ENCODE data around the gene CLRN1. TPM values are rescaled to one million over a fixed set of nuclear protein-coding genes. Genes with fewer than 3 reads are reported as not detected.

CLRN1 gene
- total RNA-seq, 2 experiments from 2014 or later = not detected

DNA sequence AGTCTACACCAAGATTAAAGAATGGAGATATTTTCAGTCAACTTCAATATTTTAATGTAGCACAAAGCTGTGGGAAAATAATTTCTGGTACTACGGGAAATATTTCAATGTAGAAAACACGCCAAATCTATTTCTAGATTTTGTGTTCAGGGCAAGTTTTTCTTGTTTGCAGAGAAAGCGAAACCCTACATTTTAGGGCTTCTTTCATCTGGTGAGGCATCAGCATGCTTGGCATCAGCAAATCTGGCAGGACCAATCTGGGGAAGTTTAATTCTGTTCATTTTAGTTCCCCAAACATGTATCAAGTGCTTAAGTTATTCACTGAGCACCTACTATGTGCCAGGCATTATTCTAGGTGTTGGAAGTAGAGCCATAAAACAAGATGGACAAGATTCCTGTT lies 30.3 kb downstream of the CLRN1 start:
- POLR2A ChIA-PET = no interaction called here
- peaks cover 23% of the 10 kb centered on the region for H3K27me3 Mint-ChIP-seq
- ATAC-seq (no peak), DNase-seq (no peak)
- no peaks in the 10 kb centered on the region for H3K9me3 Mint-ChIP-seq (ENCODE audit: low read depth)
- H3K27ac Mint-ChIP-seq = no peak overlapping the region
- H3K4me3 Mint-ChIP-seq = no peak overlapping the region
- H3K4me1 Mint-ChIP-seq = no peaks in the 10 kb centered on the region
- CTCF ChIA-PET = no interaction called here
- no peaks in the 10 kb centered on the region for H3K36me3 Mint-ChIP-seq (ENCODE audit: low read depth)
- intact Hi-C loops (cut with DNase I, micrococcal nuclease) = no loop called here

DNA sequence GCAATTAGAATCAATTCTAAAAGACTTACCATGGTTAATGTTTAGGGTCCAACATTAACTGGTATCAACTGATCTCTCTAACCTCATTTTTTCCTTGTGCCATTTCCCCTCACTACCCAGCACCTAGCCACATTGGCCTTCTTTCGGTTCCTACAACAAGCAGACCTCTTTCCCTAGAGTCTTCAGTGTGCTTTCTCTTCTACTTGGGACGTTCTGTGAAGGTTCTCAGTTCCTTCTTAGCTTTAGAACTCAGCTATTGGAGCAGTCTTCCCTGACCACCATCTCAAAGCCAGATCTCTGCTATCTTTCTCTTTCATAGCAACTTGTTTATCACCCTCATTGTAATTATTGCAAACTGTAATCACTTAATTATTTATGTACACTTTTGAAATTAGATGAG lies 35.8 kb downstream of the CLRN1 start:
- ChIA-PET POLR2A (no interaction called here), CTCF (no interaction called here)
- intact Hi-C loops (cut with DNase I, micrococcal nuclease) = no loop called here
- H3K36me3 Mint-ChIP-seq (ENCODE audit: low read depth) = no peaks in the 10 kb centered on the region
- no peak for ATAC-seq
- H3K27ac Mint-ChIP-seq = no peak overlapping the region
- H3K9me3 Mint-ChIP-seq (ENCODE audit: low read depth) = no peaks in the 10 kb centered on the region
- H3K27me3 Mint-ChIP-seq = peaks cover 21% of the 10 kb centered on the region
- no peaks in the 10 kb centered on the region for H3K4me1 Mint-ChIP-seq
- H3K4me3 Mint-ChIP-seq = no peak overlapping the region
- DNase-seq = no peak

DNA sequence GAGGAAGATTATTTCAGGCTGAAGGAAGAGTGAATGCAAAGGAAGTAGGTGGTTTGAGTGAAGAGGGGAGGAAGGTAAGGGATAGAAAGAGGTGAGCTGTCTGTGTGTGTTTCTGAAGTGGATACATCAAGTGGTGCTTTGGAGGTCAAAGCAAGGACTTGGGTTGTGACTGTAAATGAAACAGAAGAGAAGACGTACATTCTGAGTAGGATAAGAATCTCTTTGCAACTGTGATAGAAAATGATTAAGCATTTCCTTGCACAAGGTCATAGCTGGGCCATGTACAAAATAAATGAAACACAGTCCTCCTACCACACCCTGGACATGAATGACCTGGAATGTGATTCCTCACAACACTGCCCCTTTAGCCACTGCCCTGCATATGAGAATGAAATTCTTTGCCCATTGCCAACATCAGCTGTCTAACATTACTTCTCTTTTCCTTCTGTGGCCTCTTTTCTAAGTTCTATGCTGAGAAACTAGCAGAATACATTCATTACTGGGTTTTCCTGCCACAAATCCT lies 39.0 kb downstream of the CLRN1 start:
- no peak overlapping the region for H3K4me3 Mint-ChIP-seq
- intact Hi-C loops (cut with DNase I, micrococcal nuclease) = no loop called here
- peaks cover 22% of the 10 kb centered on the region for H3K27me3 Mint-ChIP-seq
- H3K27ac Mint-ChIP-seq = no peak overlapping the region
- ATAC-seq (peak; percentile 44), DNase-seq (no peak)
- H3K36me3 Mint-ChIP-seq (ENCODE audit: low read depth) = no peaks in the 10 kb centered on the region
- H3K9me3 Mint-ChIP-seq (ENCODE audit: low read depth) = no peaks in the 10 kb centered on the region
- ChIA-PET CTCF (interaction anchor here (2.0 kb wide), 1 partner anchor 8 kb away, joined by 9 read pairs; no protein-coding TSS in a partner anchor), POLR2A (interaction anchor here (0.6 kb wide), 1 partner anchor 180 kb away, joined by 3 read pairs; no protein-coding TSS in a partner anchor)
- no peaks in the 10 kb centered on the region for H3K4me1 Mint-ChIP-seq

GRCh38 chr3:150931745-150932144 lies 40.8 kb downstream of the CLRN1 start:
- intact Hi-C loops (cut with DNase I, micrococcal nuclease) = no loop called here
- Mint-ChIP-seq H3K9me3 (ENCODE audit: low read depth) (no peaks in the 10 kb centered on the region), H3K4me3 (no peak overlapping the region), H3K4me1 (no peaks in the 10 kb centered on the region), H3K27me3 (peaks cover 15% of the 10 kb centered on the region), H3K27ac (no peak overlapping the region), H3K36me3 (ENCODE audit: low read depth) (no peaks in the 10 kb centered on the region)
- POLR2A ChIA-PET = no interaction called here
- no peak for ATAC-seq
- CTCF ChIA-PET = interaction anchor here (0.7 kb wide), 2 partner anchors 303 to 312 kb away, joined by 3 to 4 read pairs; no protein-coding TSS in a partner anchor
- no peak for DNase-seq

DNA sequence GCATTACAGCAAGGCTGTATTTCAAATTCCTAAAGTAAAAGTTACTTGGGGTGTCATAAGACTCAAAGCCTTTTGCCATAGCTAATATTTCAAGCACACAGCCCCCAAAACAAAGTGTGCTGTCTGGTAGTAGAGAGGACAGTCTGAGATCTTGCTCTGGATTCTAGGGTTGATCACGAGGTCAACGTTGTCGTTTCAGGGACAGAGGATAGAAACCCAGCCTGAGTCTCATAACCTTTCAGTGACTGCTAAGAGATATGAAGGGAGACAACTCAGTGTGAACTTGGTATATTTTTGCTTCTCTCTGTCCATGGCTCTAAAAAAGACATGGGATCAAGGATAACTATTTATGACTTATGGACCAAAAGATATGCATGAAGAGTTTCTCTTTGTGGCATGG lies 41.7 kb downstream of the CLRN1 start:
- ATAC-seq = no peak
- no peaks in the 10 kb centered on the region for H3K4me1 Mint-ChIP-seq
- intact Hi-C loops (cut with DNase I, micrococcal nuclease) = no loop called here

GRCh38 chr3:150928234-150928633 lies 44.3 kb downstream of the CLRN1 start:
- no peaks in the 10 kb centered on the region for H3K4me1 Mint-ChIP-seq
- ChIA-PET CTCF (no interaction called here), POLR2A (no interaction called here)
- no peak for ATAC-seq
- H3K27me3 Mint-ChIP-seq = peaks cover 13% of the 10 kb centered on the region
- H3K9me3 Mint-ChIP-seq (ENCODE audit: low read depth) = no peaks in the 10 kb centered on the region
- no peak overlapping the region for H3K27ac Mint-ChIP-seq
- H3K4me3 Mint-ChIP-seq = no peak overlapping the region
- intact Hi-C loops (cut with DNase I, micrococcal nuclease) = loop anchor here in 1 of 2 experiments (5.0 kb wide), 1 partner anchor 354 kb away; no protein-coding TSS in a partner anchor
- no peak for DNase-seq
- H3K36me3 Mint-ChIP-seq (ENCODE audit: low read depth) = no peaks in the 10 kb centered on the region

More for the DNA sequence above, 41.7 kb downstream of the CLRN1 start:
- no peaks in the 10 kb centered on the region for H3K36me3 Mint-ChIP-seq (ENCODE audit: low read depth)
- POLR2A ChIA-PET = interaction anchor here (0.7 kb wide), 1 partner anchor 15 kb away, joined by 3 read pairs; no protein-coding TSS in a partner anchor
- no peak for DNase-seq
- no peak overlapping the region for H3K4me3 Mint-ChIP-seq
- H3K27ac Mint-ChIP-seq = no peak overlapping the region
- H3K27me3 Mint-ChIP-seq = peaks cover 12% of the 10 kb centered on the region
- CTCF ChIA-PET = interaction anchor here (0.7 to 0.8 kb wide), 2 partner anchors 143 to 203 kb away, joined by 3 read pairs; no protein-coding TSS in a partner anchor
- H3K9me3 Mint-ChIP-seq (ENCODE audit: low read depth) = no peaks in the 10 kb centered on the region

DNA sequence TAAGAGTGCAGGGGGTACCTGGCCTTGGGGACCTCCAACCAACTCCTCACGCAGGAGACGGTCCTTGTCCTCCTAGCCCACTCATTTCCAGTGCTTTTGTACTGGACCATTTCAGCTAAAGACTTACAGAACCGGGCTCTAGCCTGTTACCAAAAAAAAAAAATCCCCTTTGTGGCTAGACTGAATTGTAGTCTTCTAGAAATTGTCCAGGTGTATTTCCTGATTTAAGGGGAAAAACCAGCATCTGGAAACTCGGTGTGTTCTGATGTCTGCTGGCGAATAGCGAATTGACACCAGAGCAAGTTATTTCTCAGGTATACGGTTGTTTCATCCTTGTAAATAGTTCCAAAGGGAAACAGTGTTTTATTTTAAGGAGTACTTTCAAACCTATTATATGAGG lies 46.2 kb downstream of the CLRN1 start:
- ATAC-seq (no peak), DNase-seq (no peak)
- Mint-ChIP-seq H3K4me1 (no peaks in the 10 kb centered on the region), H3K4me3 (no peak overlapping the region), H3K27me3 (peaks cover 7% of the 10 kb centered on the region), H3K9me3 (ENCODE audit: low read depth) (no peaks in the 10 kb centered on the region), H3K36me3 (ENCODE audit: low read depth) (no peaks in the 10 kb centered on the region), H3K27ac (no peak overlapping the region)
- ChIA-PET POLR2A (no interaction called here), CTCF (interaction anchor here (0.7 to 2.1 kb wide), 12 partner anchors 8 to 230 kb away, joined by 3 to 11 read pairs (median 4); partner anchors contain the start of gene MED12L)
- intact Hi-C loops (cut with DNase I, micrococcal nuclease) = loop anchor here in 1 of 2 experiments (5.0 kb wide), 1 partner anchor 356 kb away; no protein-coding TSS in a partner anchor

GRCh38 chr3:150925751-150926201 lies 46.8 kb downstream of the CLRN1 start:
- Mint-ChIP-seq H3K27me3 (peaks cover 7% of the 10 kb centered on the region), H3K9me3 (ENCODE audit: low read depth) (no peaks in the 10 kb centered on the region), H3K4me3 (peak overlapping the region; percentile 19), H3K36me3 (ENCODE audit: low read depth) (no peaks in the 10 kb centered on the region), H3K27ac (no peak overlapping the region), H3K4me1 (no peaks in the 10 kb centered on the region)
- POLR2A ChIA-PET = no interaction called here
- CTCF ChIA-PET = interaction anchor here (0.7 to 2.1 kb wide), 13 partner anchors 8 to 230 kb away, joined by 3 to 11 read pairs (median 4); partner anchors contain the start of gene MED12L
- DNase-seq (peak; percentile 80), ATAC-seq (peak; percentile 93)
- intact Hi-C loops (cut with DNase I, micrococcal nuclease) = loop anchor here (1.0 to 5.0 kb wide), 3 partner anchors 161 to 357 kb away; no protein-coding TSS in a partner anchor

- no peaks in the 10 kb centered on the region for H3K4me1 Mint-ChIP-seq
- DNase-seq = no peak
- intact Hi-C loops (cut with DNase I, micrococcal nuclease) = no loop called here
- no peak for ATAC-seq
- ChIA-PET POLR2A (no interaction called here), CTCF (interaction anchor here (0.6 to 0.7 kb wide), 2 partner anchors 220 to 1823 kb away, joined by 3 read pairs; no protein-coding TSS in a partner anchor)
- peaks cover 8% of the 10 kb centered on the region for H3K27me3 Mint-ChIP-seq
- no peak overlapping the region for H3K27ac Mint-ChIP-seq
- no peaks in the 10 kb centered on the region for H3K9me3 Mint-ChIP-seq (ENCODE audit: low read depth)
- H3K36me3 Mint-ChIP-seq (ENCODE audit: low read depth) = no peaks in the 10 kb centered on the region
- no peak overlapping the region for H3K4me3 Mint-ChIP-seq
These were observed 49.9 kb downstream of the CLRN1 start for GRCh38 chr3:150922611-150923010.

- CTCF ChIA-PET = no interaction called here
- H3K27ac Mint-ChIP-seq = no peak overlapping the region
- ATAC-seq = no peak
- H3K36me3 Mint-ChIP-seq (ENCODE audit: low read depth) = no peaks in the 10 kb centered on the region
- H3K4me3 Mint-ChIP-seq = no peak overlapping the region
- H3K4me1 Mint-ChIP-seq = no peaks in the 10 kb centered on the region
- POLR2A ChIA-PET = no interaction called here
- intact Hi-C loops (cut with DNase I, micrococcal nuclease) = no loop called here
- H3K27me3 Mint-ChIP-seq = peaks cover 7% of the 10 kb centered on the region
- H3K9me3 Mint-ChIP-seq (ENCODE audit: low read depth) = no peaks in the 10 kb centered on the region
- DNase-seq = no peak
These were observed 51.3 kb downstream of the CLRN1 start for GRCh38 chr3:150921209-150921608.

GRCh38 chr3:150920236-150920635 lies 52.3 kb downstream of the CLRN1 start:
- ChIA-PET POLR2A (no interaction called here), CTCF (interaction anchor here (0.6 kb wide), 1 partner anchor 23 kb away, joined by 3 read pairs; no protein-coding TSS in a partner anchor)
- Mint-ChIP-seq H3K4me3 (no peak overlapping the region), H3K9me3 (ENCODE audit: low read depth) (no peaks in the 10 kb centered on the region), H3K27ac (no peak overlapping the region), H3K36me3 (ENCODE audit: low read depth) (no peaks in the 10 kb centered on the region), H3K4me1 (no peaks in the 10 kb centered on the region), H3K27me3 (peaks cover 8% of the 10 kb centered on the region)
- intact Hi-C loops (cut with DNase I, micrococcal nuclease) = no loop called here
- DNase-seq = no peak
- ATAC-seq = no peak

GRCh38 chr3:150917951-150918350 lies 54.6 kb downstream of the CLRN1 start:
- Mint-ChIP-seq H3K27ac (no peak overlapping the region), H3K4me1 (no peaks in the 10 kb centered on the region), H3K27me3 (peaks cover 8% of the 10 kb centered on the region), H3K4me3 (no peak overlapping the region), H3K9me3 (ENCODE audit: low read depth) (no peaks in the 10 kb centered on the region), H3K36me3 (ENCODE audit: low read depth) (no peaks in the 10 kb centered on the region)
- no peak for DNase-seq
- ChIA-PET POLR2A (no interaction called here), CTCF (interaction anchor here (0.7 to 0.9 kb wide), 3 partner anchors 41 to 130 kb away, joined by 3 read pairs; no protein-coding TSS in a partner anchor)
- intact Hi-C loops (cut with DNase I, micrococcal nuclease) = no loop called here
- ATAC-seq = no peak
